Stimulated activated CD8-positive, alpha-beta memory T cell treated with anti-CD3 and anti-CD28 coated beads, Interleukin-4, amount 100 ng/mL, for 48 hours (primary cell): ENCODE measurements around the gene CA10.

Experiments used
- DNase-seq: peaks from one replicate; pipeline ENCODE4 v3.0.0-alpha.2; 2020

Gene CA10

DNA sequence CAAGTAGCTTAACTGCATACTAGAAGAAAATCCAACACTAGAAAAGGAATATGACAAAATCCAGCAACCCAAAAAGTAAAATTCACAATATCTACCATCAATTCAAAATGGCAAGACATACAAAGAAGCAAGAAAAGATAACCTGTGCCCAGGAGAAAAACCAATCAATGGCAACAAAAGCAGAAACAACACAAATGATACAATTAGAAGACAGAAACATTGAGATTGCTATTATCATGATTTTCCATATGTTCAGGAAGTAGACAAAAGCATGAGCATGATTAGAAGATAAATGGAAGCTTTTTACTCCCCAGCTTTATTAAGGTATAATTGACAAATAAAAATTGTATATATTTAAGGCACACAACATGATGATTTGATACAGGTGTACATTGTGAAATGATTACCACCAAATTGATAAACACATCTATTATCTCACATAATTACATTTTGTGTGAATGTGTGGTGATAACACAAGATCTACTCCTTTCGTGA is 117.3 kb downstream of the CA10 start:
- no peak for DNase-seq

DNA sequence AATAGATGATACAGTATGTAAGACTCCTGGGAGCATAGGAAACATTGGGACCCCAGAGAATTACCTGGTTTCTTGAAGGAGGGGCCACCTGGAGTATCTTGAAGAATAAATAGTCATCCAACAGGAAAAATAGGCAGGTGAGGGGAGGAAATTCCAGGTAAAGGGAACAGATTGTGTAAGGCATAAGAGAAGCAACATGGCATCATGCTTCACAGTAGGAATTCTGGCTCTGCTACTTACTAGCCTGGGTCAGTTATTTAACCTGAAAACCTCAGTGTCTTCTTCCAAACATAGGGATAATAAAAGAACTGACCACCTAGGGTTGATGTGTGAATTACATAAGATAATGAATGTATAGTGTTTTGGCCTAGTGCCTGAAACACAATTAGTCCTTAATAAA is 122.1 kb downstream of the CA10 start:
- DNase-seq, result no peak

DNA sequence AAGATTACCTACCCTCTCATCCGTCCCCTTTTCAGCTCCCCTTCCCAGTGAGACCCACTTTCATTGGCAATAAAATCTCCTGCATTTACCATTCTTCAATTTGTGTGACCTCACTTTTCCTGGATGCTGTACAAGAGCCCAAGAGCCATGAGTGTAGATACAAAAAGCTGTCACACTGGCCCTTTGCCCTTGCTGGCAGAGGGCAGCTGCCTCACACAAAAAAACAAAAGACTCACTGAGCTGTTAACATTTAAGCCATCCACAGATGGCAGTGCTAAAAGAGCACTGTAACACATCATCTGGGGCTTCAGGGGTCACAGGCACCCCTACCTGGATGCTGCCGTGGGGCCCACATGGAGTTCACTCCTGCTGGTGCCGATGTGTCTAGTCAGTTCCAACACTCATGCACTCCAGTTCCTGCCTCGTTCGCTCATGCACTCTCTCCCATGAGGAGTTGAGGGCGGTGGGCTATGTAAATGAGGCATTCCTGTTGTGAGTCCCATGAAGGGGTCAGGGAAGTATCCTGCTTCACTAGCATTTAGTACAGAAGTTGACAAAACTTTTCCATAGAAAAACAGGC is 123.1 kb downstream of the CA10 start:
- no peak for DNase-seq

DNA sequence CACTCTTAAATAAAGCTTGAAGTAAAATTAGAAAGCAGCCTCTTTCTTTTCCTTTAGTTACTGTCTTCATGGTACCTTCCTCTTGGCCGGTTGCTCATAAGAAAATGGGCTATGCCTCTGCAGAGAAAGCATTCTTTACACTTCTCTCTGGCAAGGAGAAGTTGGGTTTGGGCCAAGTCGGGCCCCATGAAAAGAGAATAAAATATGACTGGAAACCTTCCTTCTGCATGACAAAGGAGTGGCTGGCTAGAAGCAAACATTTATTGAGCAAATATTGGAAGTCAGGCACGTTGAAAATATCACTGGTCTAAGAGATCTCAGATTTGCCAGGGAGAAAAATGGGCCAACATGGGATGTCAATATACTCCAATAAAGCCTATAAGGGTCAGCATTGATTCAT is 126.1 kb downstream of the CA10 start:
- no peak for DNase-seq

DNA sequence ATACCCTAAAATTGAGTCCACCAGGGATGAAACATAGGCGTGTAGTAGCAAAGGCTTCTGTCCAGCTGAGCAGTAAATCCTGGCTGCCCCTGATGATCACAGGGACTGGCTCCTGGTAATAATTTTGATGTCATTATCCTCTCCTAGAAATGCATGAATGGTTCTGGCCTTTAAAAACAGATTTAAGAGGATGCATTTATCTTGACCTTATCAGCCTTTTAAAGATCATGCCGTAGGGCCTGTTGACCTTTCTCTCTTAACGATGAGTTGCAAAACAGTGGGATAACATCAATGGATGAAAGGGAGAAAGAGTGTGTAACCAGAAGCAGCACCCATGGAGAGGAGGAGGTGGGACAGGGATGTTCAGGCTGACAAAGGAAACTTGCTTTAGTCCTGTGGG is 128.5 kb downstream of the CA10 start:
- DNase-seq, result no peak

DNA sequence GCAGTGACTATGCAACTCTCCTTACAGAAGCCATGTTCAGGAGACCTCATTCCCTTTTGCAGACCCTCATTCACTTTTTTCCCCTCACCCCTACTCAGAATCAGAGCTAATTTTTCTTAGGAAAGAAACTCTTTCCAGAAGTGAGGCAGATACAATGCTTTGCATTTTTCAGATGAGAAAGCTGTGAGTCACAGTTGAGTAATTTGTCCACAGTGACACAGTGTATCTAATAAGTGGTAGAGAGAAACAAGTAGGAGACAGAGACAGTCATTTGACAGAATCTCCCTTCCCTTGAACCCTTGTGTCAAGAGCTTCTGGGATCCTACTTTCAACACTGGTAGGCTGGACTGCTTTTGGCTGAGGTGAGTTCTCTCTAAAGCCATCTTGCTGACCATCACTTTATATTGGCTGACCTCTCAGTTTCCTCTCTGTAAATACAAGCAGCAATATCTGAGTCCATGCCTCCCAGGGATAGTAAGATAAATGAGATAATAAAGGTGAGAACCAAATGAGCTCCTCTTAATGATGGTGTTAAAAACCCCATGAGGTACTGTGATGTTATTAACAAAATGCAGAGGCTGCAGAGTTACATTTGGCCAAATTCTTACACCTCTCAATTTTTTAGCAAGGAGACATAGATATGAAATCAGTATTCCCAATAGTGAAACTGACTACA is 130.8 kb downstream of the CA10 start:
- DNase-seq, result no peak

DNA sequence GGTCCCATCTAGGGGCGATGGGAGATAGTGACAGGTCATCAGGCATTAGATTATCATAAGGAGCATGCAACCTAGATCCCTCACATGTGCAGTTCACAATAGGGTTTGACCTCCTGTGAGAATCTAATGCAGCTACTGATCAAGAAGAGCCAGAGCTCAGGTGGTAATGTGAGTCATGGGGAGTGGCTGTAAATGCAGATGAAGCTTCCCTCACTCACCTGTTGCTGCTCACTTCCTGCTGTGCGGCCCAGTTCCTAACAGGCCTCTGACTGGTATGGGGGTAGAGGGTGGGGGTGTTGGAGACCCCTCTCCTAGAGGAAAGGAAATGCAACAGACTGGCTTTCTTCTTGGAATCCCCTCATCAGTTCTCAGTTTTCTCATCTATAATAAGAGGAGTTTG is 131.4 kb downstream of the CA10 start:
- no peak for DNase-seq

DNA sequence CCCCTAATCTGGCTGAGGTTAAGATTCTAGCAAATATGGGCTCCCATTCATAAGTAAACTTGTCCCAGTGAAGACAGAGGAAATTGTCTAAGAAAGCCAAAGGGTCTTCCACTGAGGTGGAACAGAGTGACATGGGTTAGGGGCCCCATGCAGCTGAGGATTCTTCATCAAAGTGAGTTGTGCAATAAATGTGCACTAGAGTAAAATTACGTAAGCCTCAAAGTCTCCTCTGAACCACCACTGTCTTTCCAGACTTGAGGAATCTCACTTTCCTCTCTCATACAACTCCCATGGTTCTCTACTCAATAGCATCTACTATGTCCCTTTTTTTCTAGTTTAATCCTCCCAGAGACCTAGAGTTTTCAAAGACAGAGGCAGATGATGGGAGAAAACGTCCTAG is 132.4 kb downstream of the CA10 start:
- no peak for DNase-seq

DNA sequence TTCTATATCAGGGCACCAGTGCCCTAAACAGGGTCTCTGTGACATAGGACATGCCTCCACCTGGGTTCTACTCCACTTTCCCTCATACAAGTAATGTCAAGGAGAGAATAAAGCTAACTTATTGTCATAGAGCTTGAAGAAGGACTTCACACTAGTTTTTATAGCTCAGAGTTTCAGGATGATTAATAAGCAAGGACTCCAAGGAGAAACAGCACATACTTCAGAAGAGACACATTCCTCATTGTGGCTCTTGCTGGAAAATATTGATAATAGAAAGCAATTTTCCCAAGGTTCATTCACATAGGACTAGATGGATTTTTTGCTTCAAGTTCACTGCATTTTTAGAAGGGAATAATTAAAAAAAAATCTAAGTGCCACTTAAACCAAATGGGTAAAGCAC is 133.3 kb downstream of the CA10 start:
- DNase-seq, result no peak

DNA sequence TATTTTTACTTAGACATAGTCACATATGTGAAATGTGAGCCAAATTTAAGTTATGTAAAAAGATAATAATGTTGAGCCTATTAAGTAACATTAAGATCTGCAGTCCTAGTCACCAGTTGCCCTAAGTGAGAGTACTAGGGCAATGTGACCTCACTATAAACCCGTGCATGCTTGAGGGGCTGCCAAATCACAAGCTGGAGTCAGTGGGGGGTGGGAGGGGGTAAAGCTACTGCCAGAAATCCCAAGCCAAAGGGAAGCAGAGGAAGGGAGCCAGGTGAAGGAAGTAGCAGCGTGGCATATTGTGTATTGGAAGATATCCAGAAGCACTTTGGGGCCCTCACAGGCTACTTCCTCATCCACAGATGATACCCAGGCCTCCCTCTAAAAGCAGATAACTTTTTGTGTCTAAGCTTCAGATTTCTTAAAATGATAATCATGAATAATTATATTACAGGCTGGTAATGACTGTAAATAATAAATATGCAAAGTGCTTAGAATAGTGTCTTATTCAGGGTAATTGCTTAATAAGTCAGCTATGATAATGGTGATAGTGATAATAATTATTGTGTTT is 134.1 kb downstream of the CA10 start:
- no peak for DNase-seq

DNA sequence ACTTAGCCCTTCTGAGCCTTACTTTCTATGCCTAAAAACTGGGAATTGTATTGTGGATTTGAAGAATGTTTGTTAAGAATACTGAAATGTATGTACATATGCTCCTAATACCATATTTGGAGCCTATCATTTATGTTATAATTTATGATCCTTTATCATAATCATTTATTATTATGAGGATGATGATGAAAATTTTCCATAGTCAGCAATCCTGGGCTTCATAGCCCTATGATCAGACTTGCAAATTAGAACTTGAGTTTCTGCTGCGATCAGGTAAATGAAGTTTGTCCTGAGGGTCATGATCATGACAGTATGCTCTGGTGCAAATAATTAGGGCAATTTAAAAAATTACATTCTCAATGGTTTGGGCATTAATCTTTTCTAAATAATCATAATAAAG is 147.4 kb downstream of the CA10 start:
- no peak for DNase-seq

DNA sequence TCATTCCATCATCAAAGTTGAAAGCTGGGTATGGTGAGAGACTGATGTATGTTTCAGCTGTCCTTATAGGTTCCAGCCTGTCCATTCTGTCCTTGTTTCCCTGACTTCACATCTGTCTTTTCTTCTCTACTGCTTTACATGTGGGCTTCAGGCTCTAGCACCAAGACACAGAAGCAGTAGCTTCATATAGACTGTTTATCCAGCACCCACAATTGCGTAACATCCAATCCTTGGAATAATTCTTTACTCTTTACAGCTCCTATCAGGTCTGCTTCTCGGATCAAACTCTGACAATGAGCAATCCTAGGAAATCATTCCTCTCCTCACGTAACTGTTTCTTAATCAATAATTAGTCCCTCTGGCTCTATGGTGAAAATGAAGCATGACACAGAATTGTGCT is 158.9 kb downstream of the CA10 start:
- no peak for DNase-seq

DNA sequence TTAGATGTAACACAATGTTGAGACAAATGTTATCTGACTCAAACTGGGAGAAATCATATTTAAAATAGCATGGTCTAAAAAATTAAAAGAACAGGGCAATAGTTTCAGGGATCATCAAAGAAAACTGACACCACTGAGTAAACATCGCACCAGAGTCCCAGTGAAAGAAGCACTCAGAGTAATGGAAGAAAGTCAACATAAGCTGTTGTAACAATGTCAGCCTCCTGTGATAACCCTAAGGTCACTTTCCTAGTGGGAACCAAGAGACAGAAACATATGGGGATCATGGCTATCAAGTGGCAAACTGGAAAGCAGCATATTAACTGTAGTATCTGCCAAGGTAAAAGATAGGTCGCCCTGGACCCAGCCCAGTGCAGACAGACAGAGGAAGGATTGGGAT is 160.8 kb downstream of the CA10 start:
- no peak for DNase-seq

DNA sequence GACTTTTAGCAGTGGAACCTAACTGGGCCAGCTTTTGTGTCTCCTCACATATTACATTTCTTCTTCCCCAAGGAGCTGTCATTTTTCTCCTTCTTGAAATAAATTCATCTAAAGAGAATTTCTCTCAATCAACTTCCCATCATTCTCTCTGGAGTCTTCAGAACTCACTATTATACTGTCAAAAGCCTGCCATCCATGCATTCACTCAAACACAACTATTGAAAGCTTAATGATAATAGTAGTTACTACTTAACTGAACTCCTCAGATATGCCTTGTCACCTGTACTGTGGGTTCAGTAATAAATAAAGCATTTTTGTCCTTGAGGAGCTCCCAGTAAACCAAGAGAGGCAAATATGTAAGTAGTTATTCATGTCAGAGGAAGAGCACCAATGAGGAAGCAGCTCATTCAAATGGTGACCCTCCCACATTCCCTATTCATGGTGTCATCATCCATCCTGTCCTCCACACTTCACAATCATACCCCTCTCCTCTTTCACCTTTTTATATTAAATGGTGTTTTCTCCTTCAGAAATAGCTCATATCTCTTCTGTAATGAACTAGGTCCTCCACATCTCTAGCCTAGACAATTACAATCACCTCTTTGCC is 162.6 kb downstream of the CA10 start:
- DNase-seq, result no peak

DNA sequence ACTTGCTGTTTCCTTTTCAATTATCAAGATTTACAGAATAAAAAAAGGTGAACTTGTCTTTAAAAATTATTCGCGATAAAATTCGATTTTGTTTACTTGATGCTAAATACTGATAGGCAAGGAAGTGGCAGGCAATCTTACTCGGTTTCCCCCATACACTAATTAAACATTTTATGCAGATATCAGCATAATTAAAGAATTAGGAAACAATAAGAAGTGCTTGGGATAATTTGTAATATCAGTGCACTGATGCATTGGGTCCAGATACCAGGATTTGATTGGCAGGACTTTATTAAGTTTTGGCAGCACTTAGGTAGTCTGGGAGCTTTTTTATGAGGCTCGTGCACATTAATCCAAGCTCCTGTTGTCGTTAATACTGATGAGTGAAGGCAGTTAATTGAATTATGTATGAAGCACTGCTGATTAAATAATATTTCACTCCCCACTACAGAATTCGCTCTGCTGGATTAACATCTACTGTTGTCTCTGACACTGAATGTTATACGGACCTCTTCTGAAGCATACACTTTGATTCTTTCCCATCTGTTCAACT is 165.6 kb downstream of the CA10 start:
- DNase-seq, result no peak

DNA sequence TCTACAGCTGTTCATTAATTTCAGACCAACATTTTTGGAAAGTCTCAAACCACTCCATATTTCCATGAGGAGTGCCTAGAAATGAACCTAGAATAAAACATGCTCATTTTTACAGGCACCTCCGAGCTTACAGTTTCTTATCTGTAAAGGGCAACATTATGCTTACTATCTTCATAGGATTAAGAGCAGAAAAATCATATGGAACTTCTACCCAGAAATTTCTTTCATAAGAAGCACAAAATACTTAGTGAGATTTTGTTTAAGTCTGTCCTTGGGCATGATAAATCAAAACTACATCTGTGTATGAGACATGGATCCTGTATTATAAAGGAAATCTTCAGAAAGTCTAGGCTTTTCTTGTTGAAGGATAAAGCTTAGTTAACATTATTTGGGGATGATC is 187.4 kb downstream of the CA10 start:
- DNase-seq, result no peak

DNA sequence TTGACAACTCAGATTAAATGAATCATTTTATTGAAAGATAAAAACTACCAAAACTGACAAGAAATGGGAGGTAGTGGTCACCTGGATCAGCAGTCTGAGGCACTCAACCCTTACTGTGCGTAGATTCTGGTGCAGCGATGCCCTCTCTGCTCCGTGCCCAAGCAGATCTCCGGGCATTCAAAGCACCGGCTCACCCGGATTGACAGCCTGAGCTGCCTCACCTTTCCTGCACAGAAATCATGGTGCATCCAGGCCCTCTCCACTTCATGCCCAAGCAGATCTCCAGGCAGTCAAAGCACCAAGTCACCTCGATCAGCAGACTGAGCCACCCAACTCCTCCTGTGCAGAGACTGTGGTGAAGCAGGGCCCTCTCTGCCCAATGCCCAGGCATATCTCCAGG is 196.8 kb downstream of the CA10 start:
- DNase-seq, result no peak

DNA sequence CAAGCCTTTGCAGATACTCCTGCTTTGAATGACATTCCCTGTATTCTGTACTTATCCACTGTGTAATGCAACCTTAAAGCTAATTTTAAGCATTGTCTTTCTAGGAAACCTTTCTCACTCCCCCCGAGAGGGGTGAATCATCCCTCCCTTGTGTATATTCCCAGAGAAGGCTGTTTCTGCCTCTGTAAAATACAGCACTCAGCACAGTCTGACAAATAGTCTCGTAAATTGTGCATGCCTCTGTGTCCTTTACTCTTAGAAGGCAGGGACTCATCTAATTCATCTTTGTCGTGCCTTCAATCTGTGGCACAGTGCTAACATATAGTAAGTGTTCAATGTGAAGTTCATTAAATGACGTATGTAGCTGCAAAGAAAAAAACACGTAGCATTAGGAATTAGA is 200.7 kb downstream of the CA10 start:
- DNase-seq, result no peak

DNA sequence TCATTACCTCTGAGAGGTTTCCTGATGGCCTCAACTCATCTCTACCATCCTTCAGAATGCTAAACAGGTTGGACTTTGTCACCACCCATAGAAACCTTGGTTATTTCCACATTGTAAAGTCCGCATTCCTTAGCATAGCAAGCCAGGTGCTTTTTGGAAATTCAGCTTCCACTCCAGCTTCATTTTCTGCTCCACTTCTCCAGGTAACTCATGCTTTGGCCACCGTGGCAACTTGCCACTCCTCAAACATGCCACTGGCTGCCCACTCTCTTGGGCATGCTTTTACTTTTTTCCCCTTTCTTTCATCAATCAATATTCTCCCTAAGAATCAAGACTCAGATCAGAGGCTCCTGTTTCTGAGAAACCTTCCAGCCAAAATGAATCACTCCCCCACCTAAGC is 203.3 kb downstream of the CA10 start:
- no peak for DNase-seq

DNA sequence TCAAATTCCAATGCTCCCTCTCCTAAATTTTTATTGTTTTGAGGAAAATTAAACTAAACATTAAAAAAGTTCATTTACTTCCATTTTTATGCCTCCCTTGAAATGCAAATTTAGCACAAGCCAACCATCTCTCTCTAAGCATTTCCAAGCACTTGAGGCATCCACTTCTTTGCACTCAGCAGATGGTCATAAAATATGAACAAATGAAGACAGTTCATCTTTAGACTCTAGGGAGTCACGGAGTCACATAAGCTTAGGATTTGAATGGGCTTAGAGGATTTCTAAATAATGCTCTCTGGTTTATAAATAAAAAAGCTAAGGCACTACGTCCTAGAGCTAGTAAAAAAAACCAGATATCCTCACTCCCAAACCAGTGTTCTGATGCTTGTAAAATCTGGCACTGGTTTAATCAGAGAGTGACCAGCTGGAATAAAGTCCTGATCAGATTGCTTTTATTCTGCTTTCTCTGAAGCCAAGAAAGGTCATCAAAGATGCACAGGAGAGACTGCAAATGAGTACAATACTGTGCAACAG is 204.2 kb downstream of the CA10 start:
- no peak for DNase-seq

DNA sequence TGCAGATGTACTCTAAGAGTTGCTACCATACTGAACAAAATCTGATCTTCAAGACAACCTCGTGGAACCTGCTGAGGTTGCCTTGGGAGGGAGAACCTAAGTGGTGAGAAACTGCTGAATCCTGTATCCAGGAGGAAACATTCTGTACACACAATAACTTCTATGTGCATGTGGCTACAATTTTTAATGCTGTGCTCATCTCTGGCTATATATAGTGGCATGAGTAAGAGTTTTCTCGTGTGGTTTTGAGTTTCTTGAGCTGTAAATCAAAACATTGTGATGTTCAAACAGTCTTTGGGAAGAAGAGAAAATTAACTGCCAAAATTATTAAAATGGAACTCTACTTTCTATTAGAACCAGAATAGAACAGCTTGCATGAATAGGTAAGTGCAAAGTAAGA is 206.8 kb downstream of the CA10 start:
- DNase-seq, result no peak

DNA sequence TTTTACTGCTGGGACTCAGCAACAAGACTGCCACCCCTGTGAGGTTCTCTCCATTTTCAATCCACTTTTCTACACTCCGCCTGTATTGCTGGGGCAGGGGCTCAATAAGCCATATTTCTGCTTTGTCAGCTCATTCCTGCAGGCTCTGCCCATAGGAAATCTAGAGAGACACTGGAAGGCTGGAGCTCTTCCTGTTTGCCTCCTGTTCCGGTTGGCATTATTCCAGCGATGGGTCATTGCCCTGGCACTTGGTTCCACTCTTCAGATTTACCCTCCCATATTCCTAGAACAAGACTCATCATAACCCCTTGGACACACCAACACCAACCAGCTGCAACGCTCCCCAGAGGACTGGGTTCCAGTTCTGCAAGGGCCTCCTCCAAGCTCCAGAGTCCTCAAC is 210.4 kb downstream of the CA10 start:
- DNase-seq, result no peak

DNA sequence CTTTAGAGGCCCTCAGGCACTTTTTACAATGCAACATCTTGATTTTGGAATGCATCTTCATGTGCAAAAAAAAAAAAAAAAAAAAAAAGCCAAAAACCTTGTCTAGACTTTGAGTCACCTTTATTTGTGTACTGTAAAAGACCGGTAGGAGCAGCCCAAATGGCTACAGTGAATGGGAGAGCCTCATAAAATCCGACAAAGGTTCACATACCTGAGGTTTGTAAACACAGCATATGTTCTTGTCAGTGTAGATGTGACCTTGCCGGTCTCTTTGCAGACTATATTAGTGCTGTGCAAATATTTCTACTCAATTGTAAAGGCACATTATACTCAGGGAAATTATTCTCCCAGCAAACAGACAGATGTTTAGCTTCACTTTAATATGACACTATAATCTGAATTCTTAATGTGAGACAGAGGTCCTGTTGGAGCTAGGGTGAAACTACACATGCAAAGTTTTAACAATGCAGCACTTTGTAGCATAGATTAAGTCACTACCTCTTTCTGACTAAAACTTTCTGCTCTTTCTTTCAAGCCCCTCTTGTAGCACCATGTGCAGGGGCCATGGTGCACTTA is 211.3 kb downstream of the CA10 start:
- DNase-seq, result no peak
